ENCODE measurements around the gene SIRT4.
"Not testable (repeated sequence)": the region's sequence is repeated elsewhere in the genome, so short reads cannot be mapped to it uniquely, and the experiment has no call there.

SIRT4 gene

GRCh38 chr12:120283318-120283717, 18.8 kb upstream of the SIRT4 start:
- no peak for DNase-seq

- no peak for DNase-seq
Observed at GRCh38 chr12:120284381-120284780, 17.7 kb upstream of the SIRT4 start.

GRCh38 chr12:120286768-120287490, 15.2 kb upstream of the SIRT4 start:
- DNase-seq = no peak

- DNase-seq = no peak
Observed at GRCh38 chr12:120287491-120287890, 14.6 kb upstream of the SIRT4 start.

GRCh38 chr12:120290609-120291305, 11.4 kb upstream of the SIRT4 start:
- peak in 2 of 4 experiments; percentile 21 to 31 for DNase-seq

GRCh38 chr12:120292411-120292660, 9.8 kb upstream of the SIRT4 start:
- DNase-seq = peak in 1 of 4 experiments; percentile 41

- peak; percentile 22 to 61 (median 42) for DNase-seq
Observed at GRCh38 chr12:120292661-120293531, 9.2 kb upstream of the SIRT4 start, which contains the start of gene RNU4-1. TSS of gene RNU4-1 (minus strand) at chr12:120293237.

- no peak for DNase-seq
Observed at GRCh38 chr12:120314220-120314619, 12.1 kb downstream of the SIRT4 start.

GRCh38 chr12:120316798-120317223, 14.7 kb downstream of the SIRT4 start:
- DNase-seq = no peak

GRCh38 chr12:120317224-120318105, 15.3 kb downstream of the SIRT4 start:
- DNase-seq = peak; percentile 98 to 100 (median 98)

GRCh38 chr12:120321382-120322202, 19.5 kb downstream of the SIRT4 start:
- no peak for DNase-seq

GRCh38 chr12:120323772-120324171, 21.7 kb downstream of the SIRT4 start:
- no peak for DNase-seq

- DNase-seq = no peak
Observed at GRCh38 chr12:120324841-120325417, 22.8 kb downstream of the SIRT4 start.

GRCh38 chr12:120327593-120327992, 25.5 kb downstream of the SIRT4 start, which contains the start of gene PLA2G1B:
TSS of gene PLA2G1B (minus strand) at chr12:120327779. CDS start at chr12:120327753, 26 bp downstream.
- no peak for DNase-seq

- DNase-seq = no peak
Observed at GRCh38 chr12:120328228-120328627, 26.1 kb downstream of the SIRT4 start.

GRCh38 chr12:120331390-120331789, 29.3 kb downstream of the SIRT4 start:
- no peak for DNase-seq

GRCh38 chr12:120332041-120332440, 29.9 kb downstream of the SIRT4 start:
- DNase-seq = no peak

- no peak for DNase-seq
Observed at GRCh38 chr12:120332523-120332922, 30.4 kb downstream of the SIRT4 start.

- not testable (repeated sequence) for DNase-seq
Observed at GRCh38 chr12:120335447-120335846, 33.3 kb downstream of the SIRT4 start.

GRCh38 chr12:120336392-120336791, 34.3 kb downstream of the SIRT4 start:
- DNase-seq = not testable (repeated sequence)

GRCh38 chr12:120337730-120338129, 35.6 kb downstream of the SIRT4 start:
- DNase-seq = no peak

Data from activated CD4-positive, CD25-positive, alpha-beta regulatory T cell (primary cell).